Loucy (cell line): ENCODE results near the gene MMRN1.

ENCODE experiments used
- H2AFZ ChIP-seq: fragments of 200-600 bp; sonication (generic); 2 replicates; pipeline ENCODE4 v1.6.0; 2016; ENCODE audit warnings: antibody characterized with exemption, mild to moderate bottlenecking, low read length, moderate library complexity
- H3F3A ChIP-seq: fragments of 200-600 bp; 2 replicates; pipeline ENCODE4 v1.6.0; 2016; ENCODE audit warnings: antibody characterized with exemption, low read depth, mild to moderate bottlenecking
- H3K27me3 ChIP-seq: fragments of 200-600 bp; sonication (generic); 2 replicates; pipeline ENCODE4 v1.6.1; 2014; ENCODE audit warnings: low read length, mild to moderate bottlenecking; ENCODE audit not compliant: insufficient read depth, poor library complexity, severe bottlenecking
- H3K36me3 ChIP-seq: fragments of 200-600 bp; sonication (generic); 2 replicates; pipeline ENCODE4 v1.6.1; 2016; ENCODE audit warnings: low read length; ENCODE audit not compliant: insufficient read depth
- H3K4me1 ChIP-seq: fragments of 200-600 bp; sonication (generic); 2 replicates; pipeline ENCODE4 v1.5.1; 2014; ENCODE audit warnings: low read length, mild to moderate bottlenecking; ENCODE audit not compliant: insufficient read depth, poor library complexity, severe bottlenecking
- H3K4me2 ChIP-seq: fragments of 200-600 bp; sonication (generic); 2 replicates; pipeline ENCODE4 v1.6.0; 2014; ENCODE audit warnings: antibody characterized with exemption, low read length, low read depth, mild to moderate bottlenecking; ENCODE audit not compliant: poor library complexity, severe bottlenecking
- H3K4me3 ChIP-seq: fragments of 200-600 bp; sonication (generic); 2 replicates; pipeline ENCODE4 v1.5.1; 2014; ENCODE audit warnings: low read length, mild to moderate bottlenecking, mixed read lengths; ENCODE audit not compliant: poor library complexity, severe bottlenecking
- H3K79me2 ChIP-seq: fragments of 200-600 bp; sonication (generic); 2 replicates; pipeline ENCODE4 v1.6.1; 2014; ENCODE audit warnings: low read length; ENCODE audit not compliant: insufficient read depth
- H3K9ac ChIP-seq: fragments of 200-600 bp; sonication (generic); 2 replicates; pipeline ENCODE4 v1.6.0; 2014; ENCODE audit warnings: mild to moderate bottlenecking, low read depth, low read length, moderate library complexity; ENCODE audit not compliant: poor library complexity, severe bottlenecking
- H3K9me2 ChIP-seq: fragments of 200-600 bp; sonication (generic); replicated peaks from 2 replicates; pipeline ENCODE4 v1.6.1; 2016; ENCODE audit warnings: low read depth, low read length, mixed read lengths
- H3K9me3 ChIP-seq: fragments of 200-600 bp; sonication (generic); 2 replicates; pipeline ENCODE4 v1.6.1; 2014; ENCODE audit warnings: mild to moderate bottlenecking, antibody characterized with exemption, low read length, low read depth; ENCODE audit not compliant: insufficient read depth
- H4K20me1 ChIP-seq: fragments of 200-600 bp; sonication (generic); 2 replicates; pipeline ENCODE4 v1.6.0; 2014; ENCODE audit warnings: antibody characterized with exemption, low read length, mild to moderate bottlenecking; ENCODE audit not compliant: insufficient read depth, poor library complexity, severe bottlenecking
- EZH2phosphoT487 ChIP-seq: fragments of 200-600 bp; IDR thresholded peaks from 2 replicates; pipeline ENCODE4 v1.6.1; 2018; ENCODE audit warnings: antibody characterized with exemption, mild to moderate bottlenecking, moderate library complexity, borderline replicate concordance
- TF ChIP-seq, protein P1 (sequence below): fragments of 200-600 bp; sonication (generic); conservative IDR thresholded peaks from 2 replicates; pipeline ENCODE4 v1.5.1; 2014; ENCODE audit warnings: mild to moderate bottlenecking, antibody characterized with exemption, low read length

MMRN1 gene

DNA sequence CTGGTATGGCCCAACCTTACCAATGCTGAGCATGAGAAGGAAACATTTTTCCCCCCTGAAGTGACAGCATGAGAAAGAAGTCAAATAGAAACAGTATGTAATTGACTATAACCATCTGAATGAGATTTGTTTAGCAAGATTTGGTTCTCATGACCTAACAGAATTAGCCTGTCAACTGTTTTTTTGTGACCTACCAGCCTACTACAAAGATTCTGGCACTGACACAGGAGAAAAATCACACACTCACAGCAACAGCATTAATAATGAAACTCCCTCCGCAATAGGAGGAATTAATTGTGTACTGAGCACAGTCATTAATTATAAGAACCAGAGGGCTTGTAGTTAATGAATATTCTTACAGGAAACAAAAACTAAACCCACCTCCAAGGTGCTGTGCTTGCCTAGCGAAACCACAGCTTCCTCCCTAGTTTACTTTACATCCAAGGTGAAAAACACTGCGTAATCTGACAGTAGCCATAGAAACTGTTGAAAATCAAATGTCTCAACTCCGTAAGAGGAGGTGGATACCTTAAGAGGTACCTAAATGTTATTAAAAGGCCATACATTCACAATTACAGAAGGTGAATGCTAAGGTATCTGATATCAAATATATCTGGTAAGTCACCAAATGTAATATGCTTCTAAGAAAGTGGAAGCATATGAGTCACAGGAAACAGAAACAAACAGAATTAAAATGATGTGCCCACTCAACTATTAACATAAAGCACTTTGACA is 34.9 kb downstream of the MMRN1 start:
- H3K4me2 ChIP-seq = peak overlapping the region; percentile 50

DNA sequence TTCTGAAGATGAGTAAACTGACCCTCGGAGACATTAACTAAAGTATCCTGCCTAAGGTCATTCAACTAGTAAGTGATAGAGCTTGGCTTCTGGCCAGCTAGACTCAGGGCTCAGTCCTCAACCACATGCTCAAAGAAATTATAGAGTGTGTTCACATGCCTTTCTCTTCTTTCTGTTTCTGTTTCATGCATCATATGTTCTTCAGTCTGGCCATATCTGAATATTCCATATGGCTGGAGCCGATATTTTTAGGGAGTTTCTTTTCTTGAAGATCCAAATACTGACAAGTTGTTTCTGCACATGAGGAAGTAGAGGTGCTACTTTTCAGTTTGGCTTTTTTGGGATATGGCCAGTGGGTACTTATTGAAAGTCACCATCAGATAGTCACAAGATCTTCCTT is 44.9 kb downstream of the MMRN1 start:
- no peaks in the 10 kb centered on the region for H3K4me1 ChIP-seq
- TF ChIP-seq, protein P1, sequence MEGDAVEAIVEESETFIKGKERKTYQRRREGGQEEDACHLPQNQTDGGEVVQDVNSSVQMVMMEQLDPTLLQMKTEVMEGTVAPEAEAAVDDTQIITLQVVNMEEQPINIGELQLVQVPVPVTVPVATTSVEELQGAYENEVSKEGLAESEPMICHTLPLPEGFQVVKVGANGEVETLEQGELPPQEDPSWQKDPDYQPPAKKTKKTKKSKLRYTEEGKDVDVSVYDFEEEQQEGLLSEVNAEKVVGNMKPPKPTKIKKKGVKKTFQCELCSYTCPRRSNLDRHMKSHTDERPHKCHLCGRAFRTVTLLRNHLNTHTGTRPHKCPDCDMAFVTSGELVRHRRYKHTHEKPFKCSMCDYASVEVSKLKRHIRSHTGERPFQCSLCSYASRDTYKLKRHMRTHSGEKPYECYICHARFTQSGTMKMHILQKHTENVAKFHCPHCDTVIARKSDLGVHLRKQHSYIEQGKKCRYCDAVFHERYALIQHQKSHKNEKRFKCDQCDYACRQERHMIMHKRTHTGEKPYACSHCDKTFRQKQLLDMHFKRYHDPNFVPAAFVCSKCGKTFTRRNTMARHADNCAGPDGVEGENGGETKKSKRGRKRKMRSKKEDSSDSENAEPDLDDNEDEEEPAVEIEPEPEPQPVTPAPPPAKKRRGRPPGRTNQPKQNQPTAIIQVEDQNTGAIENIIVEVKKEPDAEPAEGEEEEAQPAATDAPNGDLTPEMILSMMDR = no peak
- no peak for TF ChIP-seq EZH2phosphoT487
- no peak overlapping the region for H3K9ac ChIP-seq
- H3K4me2 ChIP-seq = no peak overlapping the region
- H4K20me1 ChIP-seq = no peaks in the 10 kb centered on the region
- H3K79me2 ChIP-seq = no peaks in the 10 kb centered on the region
- no peak overlapping the region for H2AFZ ChIP-seq
- H3K36me3 ChIP-seq = no peaks in the 10 kb centered on the region
- no peaks in the 10 kb centered on the region for H3K9me2 ChIP-seq
- no peaks in the 10 kb centered on the region for H3K9me3 ChIP-seq
- no peak overlapping the region for H3K4me3 ChIP-seq
- no peaks in the 10 kb centered on the region for H3F3A ChIP-seq
- no peaks in the 10 kb centered on the region for H3K27me3 ChIP-seq

More for the DNA sequence above, 34.9 kb downstream of the MMRN1 start:
- Histone ChIP-seq H3K36me3 (no peaks in the 10 kb centered on the region; the same call in 1 of the 2 replicates), H4K20me1 (no peaks in the 10 kb centered on the region), H3K4me1 (peaks cover 18% of the 10 kb centered on the region), H3K9me3 (no peaks in the 10 kb centered on the region), H2AFZ (no peak overlapping the region), H3K9ac (no peak overlapping the region), H3K9me2 (no peaks in the 10 kb centered on the region), H3K4me3 (peak overlapping the region; percentile 38), H3F3A (no peaks in the 10 kb centered on the region), H3K27me3 (no peaks in the 10 kb centered on the region), H3K79me2 (no peaks in the 10 kb centered on the region)
- TF ChIP-seq EZH2phosphoT487 = no peak
- TF ChIP-seq, protein P1 = no peak

DNA sequence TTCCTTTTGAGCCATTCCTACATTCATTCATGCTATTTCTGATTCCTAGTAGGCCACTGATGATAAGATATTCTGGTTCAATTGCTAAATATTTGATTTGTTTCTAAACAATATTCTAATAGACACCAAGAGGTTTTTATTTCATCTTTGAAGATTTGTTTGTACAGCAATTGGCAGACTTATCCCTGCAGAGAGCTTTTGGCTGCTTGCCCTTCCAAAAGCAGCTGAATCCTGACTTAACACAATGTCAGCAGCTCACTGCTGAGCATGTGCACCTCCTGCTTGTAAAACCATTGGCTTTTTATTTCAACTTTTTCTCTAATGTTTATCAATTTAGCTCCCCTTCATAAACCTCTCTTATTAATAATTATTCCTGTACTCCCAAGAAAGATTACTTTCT is 45.3 kb downstream of the MMRN1 start:
- Histone ChIP-seq H4K20me1 (no peaks in the 10 kb centered on the region), H3K36me3 (no peaks in the 10 kb centered on the region), H3K9ac (no peak overlapping the region), H3K4me2 (no peak overlapping the region), H3K79me2 (no peaks in the 10 kb centered on the region), H3K9me2 (no peaks in the 10 kb centered on the region), H2AFZ (no peak overlapping the region), H3K4me3 (no peak overlapping the region), H3K27me3 (no peaks in the 10 kb centered on the region), H3K4me1 (no peaks in the 10 kb centered on the region), H3F3A (no peaks in the 10 kb centered on the region), H3K9me3 (no peaks in the 10 kb centered on the region)
- no peak for TF ChIP-seq EZH2phosphoT487
- TF ChIP-seq, protein P1 = no peak
